Measurements from ENCODE around the gene IRF2BP1. TPM values are rescaled to one million over a fixed set of nuclear protein-coding genes. Genes with fewer than 3 reads are reported as not detected.

Gene IRF2BP1
- total and polyA plus RNA-seq, 8 donors = 10.0 to 21.5 (median 14.7) TPM

DNA sequence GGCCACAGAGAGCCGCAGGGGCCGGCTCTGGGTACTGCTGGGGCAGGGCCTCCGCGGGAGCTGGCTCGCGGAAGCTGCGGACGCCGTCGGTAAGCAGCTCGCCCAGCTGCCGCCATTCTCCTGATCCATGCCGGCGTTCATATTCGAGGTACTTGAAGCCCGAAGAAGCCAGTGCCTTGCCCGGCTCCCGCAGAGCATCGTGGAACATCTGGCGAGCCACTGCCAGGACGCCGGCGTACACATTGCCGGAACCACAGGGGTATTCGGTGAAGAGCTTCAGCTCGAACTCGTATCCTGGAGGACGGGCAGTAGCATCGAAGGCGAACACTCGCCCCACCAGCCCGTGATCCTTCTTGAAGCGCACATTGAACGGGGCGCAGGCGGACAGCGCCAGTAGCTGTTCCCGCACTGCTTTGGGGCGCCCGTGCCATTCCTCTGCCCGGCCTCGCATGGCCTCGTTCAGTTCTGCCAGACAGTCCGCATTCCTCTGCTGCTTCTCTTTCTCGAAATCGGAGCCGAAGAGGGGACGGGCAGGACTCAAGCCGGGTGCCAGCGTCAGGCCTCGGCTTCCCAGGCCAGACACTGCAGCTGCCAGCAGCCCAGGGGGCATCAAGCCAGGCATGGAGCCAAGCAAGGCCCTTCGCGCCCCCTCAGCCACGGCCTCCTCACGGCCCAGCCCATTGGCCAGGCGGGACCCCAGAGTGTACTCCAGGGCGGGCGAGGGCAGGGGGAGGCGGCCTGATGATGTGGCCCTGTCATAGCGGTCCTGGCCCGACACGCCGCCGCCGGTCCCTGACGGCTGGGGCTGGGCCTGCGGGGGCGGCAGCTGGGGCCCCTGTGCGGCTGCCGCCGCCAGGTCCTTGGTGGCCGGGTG lies 1.0 kb downstream of the IRF2BP1 start:
- 19 to 23% methylated on average over 66 to 72 of the region's 72 CpGs for WGBS, 2 donors
- peak overlapping the region; percentile 73 to 92 (median 86) for H3K27ac ChIP-seq
- peak overlapping the region; percentile 72 to 83 (median 80) for H3K4me3 ChIP-seq
- ATAC-seq = no peak
- H3K27me3 ChIP-seq = no peaks in the 10 kb centered on the region
- H3K4me1 ChIP-seq = peaks cover 18 to 37% (median 33%) of the 10 kb centered on the region in 3 donors
- no peaks in the 10 kb centered on the region for H3K36me3 ChIP-seq
- DNase-seq = peak in 5 of 6 donors; percentile 54 to 89 (median 70)
- TF ChIP-seq, protein P1, sequence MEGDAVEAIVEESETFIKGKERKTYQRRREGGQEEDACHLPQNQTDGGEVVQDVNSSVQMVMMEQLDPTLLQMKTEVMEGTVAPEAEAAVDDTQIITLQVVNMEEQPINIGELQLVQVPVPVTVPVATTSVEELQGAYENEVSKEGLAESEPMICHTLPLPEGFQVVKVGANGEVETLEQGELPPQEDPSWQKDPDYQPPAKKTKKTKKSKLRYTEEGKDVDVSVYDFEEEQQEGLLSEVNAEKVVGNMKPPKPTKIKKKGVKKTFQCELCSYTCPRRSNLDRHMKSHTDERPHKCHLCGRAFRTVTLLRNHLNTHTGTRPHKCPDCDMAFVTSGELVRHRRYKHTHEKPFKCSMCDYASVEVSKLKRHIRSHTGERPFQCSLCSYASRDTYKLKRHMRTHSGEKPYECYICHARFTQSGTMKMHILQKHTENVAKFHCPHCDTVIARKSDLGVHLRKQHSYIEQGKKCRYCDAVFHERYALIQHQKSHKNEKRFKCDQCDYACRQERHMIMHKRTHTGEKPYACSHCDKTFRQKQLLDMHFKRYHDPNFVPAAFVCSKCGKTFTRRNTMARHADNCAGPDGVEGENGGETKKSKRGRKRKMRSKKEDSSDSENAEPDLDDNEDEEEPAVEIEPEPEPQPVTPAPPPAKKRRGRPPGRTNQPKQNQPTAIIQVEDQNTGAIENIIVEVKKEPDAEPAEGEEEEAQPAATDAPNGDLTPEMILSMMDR (IDR thresholded peaks at IDR 0.05) = no peak
- FAIRE-seq = no peak
- H3K9me3 ChIP-seq = no peaks in the 10 kb centered on the region
- intact Hi-C loops (cut with DNase I) = no loop called here

DNA sequence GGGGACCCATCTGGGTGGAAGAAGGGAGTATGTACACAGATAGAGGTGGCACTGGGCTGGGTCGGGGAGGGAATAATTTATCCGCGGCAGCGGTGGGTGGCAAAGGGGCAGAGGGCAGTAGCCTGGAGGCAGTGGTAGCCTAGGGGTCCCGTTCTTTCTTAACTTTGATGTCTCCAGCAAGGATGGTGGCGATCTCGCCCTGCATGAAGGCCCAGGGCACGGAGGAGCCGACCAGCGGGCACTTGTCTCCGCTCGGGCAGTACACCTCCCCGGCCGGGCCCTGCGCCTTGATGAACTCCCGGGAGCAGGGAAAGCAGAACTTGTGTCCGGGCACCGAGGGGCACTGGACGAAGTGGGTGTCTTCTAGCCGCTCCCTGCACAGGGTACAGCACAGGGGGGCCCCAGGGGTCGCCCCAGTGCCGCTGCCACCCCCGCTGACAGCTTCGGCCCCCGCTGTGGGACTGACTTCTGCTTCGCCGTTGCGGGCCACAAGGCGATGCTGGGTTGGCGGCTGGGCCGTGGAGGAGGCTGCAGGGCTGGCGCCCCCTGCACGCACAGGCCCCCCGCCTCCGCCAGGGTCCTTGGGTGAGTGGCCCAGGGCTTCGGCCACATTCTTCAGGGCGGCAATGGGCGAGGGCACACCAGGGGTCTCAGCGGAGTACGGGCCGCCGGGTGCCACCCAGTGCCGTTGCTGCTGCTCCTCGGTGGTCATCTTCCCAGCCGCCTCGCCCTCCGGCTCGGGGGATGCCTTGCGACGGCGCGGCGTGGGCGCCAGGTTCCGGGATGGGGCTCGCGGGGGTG lies 1.9 kb downstream of the IRF2BP1 start:
- H3K27ac ChIP-seq = peak overlapping the region in 3 of 4 donors; percentile 73 to 96 (median 92)
- H3K4me3 ChIP-seq = peak overlapping the region; percentile 2 to 83 (median 75)
- H3K4me1 ChIP-seq = peaks cover 26 to 43% (median 41%) of the 10 kb centered on the region in 3 donors
- H3K9me3 ChIP-seq = no peaks in the 10 kb centered on the region
- FAIRE-seq = no peak
- peak in 5 of 6 donors; percentile 54 to 91 (median 71) for DNase-seq
- no peaks in the 10 kb centered on the region for H3K36me3 ChIP-seq
- intact Hi-C loops (cut with DNase I) = loop anchor here in 1 of 3 donors (2.0 kb wide), 1 partner anchor 19 kb away; the partner anchor contains the start of gene FOXA3
- no peaks in the 10 kb centered on the region for H3K27me3 ChIP-seq
- WGBS, 2 donors = 33 to 38% methylated on average over 41 to 57 of the region's 57 CpGs
- TF ChIP-seq, protein P1 (IDR thresholded peaks at IDR 0.05) = no peak
- ATAC-seq = no peak

DNA sequence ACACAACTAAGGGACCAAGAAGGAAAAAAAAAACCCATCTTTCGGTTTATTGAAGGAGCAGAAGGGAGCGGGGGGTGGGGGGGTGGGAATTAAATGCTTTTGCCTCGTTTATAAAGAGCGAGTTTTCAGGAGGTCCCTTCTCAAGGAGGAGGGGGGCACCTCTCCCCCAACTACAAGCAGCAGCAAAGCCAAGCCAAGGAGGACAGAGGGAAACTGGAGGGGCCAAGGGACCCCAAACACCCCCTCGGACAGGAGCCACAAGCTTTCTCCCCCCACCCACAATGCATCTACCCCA lies 2.4 kb downstream of the IRF2BP1 start:
- FAIRE-seq = no peak
- H3K36me3 ChIP-seq = no peaks in the 10 kb centered on the region
- ATAC-seq = no peak
- intact Hi-C loops (cut with DNase I) = loop anchor here in 1 of 3 donors (2.0 kb wide), 1 partner anchor 19 kb away; the partner anchor contains the start of gene FOXA3
- WGBS, 2 donors = 5 to 10% methylated on average over 5 of the region's 5 CpGs
- DNase-seq = peak in 1 of 6 donors; percentile 56
- H3K27me3 ChIP-seq = no peaks in the 10 kb centered on the region
- H3K4me3 ChIP-seq = peak overlapping the region; percentile 2 to 83 (median 75)
- peaks cover 31 to 48% (median 47%) of the 10 kb centered on the region in 3 donors for H3K4me1 ChIP-seq
- peak overlapping the region in 2 of 4 donors; percentile 17 to 96 for H3K27ac ChIP-seq
- no peaks in the 10 kb centered on the region for H3K9me3 ChIP-seq
- TF ChIP-seq, protein P1 (IDR thresholded peaks at IDR 0.05) = no peak

DNA sequence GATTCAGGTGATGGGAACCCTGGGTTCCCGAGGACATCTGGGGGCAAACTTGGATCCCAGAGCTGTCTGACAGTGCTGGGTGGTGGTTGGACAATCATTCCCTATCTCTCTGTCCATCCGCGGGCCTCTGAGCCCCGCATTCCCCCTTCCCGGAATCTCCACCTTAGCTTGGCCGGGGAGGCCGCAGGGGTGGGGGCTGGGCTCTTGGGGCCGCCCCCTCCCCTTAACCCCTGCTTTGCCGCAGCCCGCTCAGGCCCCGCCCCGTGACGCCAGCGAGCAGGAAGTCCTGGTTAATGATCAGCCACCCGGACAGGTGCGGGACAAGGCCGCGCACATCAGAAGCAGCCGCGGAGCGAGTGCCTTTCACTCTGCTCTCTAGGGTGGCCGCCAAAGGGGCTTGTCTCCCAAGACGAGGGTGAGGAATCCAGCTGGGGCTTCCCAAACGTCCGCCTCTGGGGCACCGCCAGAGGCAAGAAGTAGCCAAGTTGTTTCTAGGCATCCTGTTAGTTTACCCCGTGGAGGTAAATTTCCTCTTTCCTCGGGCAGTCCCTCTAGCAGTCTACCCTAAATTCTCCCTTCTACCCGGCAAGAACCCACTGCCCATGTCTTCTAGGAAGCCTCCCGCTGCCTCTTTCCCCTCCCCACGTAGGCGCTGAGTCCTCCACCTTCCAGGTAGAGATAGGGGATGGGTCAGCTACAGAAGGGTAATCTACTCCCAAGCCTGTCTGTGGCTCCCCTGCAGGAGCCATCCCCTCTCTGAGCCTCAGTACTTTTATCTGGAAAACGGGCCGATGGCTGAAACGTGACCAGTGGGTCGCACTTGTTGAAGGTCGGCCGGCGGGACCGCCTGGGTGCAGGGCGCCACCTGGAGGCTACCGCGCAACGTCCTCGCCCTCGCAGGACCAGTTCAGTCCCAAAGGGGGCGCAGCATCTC lies 3.0 kb downstream of the IRF2BP1 start:
- peak; percentile 59 to 73 (median 62) for ATAC-seq
- Histone ChIP-seq H3K9me3 (no peaks in the 10 kb centered on the region), H3K4me1 (peaks cover 38 to 52% (median 49%) of the 10 kb centered on the region in 3 donors), H3K27ac (peak overlapping the region; percentile 61 to 96 (median 84)), H3K27me3 (no peaks in the 10 kb centered on the region), H3K36me3 (no peaks in the 10 kb centered on the region), H3K4me3 (peak overlapping the region; percentile 12 to 83 (median 61))
- peak; percentile 96 to 99 (median 98) for DNase-seq
- FAIRE-seq = no peak
- intact Hi-C loops (cut with DNase I) = loop anchor here in 1 of 3 donors (2.0 kb wide), 1 partner anchor 18 kb away; the partner anchor contains the start of gene FOXA3
- 3 to 5% methylated on average over 47 of the region's 47 CpGs for WGBS, 2 donors
- TF ChIP-seq, protein P1 (IDR thresholded peaks at IDR 0.05) = peak; percentile 89 to 94 (median 92)

Data from pancreas (tissue), 10 donors.